ENCODE results near the gene ATP6V1A.

DNA sequence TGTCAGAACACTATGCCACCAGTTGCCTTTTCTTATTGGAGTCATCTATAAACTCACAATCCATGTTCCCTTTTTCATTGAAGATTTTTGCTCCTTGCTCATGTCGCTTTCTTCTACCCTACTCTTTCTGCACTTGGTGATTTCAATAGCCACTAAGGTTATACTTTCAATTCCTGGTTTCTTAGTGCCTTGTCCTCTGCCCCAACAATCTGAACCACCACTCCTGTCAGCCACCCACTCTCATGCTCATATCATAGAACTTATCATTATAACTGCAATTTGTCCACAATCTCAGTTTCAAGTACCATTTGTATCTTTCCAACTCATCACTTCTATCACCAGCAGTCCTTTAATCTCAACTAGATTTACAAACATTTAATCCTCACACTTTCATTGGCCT lies 81.8 kb downstream of the ATP6V1A start:
- TF ChIP-seq, protein P1, sequence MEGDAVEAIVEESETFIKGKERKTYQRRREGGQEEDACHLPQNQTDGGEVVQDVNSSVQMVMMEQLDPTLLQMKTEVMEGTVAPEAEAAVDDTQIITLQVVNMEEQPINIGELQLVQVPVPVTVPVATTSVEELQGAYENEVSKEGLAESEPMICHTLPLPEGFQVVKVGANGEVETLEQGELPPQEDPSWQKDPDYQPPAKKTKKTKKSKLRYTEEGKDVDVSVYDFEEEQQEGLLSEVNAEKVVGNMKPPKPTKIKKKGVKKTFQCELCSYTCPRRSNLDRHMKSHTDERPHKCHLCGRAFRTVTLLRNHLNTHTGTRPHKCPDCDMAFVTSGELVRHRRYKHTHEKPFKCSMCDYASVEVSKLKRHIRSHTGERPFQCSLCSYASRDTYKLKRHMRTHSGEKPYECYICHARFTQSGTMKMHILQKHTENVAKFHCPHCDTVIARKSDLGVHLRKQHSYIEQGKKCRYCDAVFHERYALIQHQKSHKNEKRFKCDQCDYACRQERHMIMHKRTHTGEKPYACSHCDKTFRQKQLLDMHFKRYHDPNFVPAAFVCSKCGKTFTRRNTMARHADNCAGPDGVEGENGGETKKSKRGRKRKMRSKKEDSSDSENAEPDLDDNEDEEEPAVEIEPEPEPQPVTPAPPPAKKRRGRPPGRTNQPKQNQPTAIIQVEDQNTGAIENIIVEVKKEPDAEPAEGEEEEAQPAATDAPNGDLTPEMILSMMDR (IDR thresholded peaks at IDR 0.05 in 8 of 11, conservative IDR thresholded peaks at IDR 0.05 in 3 of 11): no peak
- TF ChIP-seq POLR2A (IDR thresholded peaks at IDR 0.05): no peak

Data from spleen (tissue), 7 donors.